ENCODE measurements around the gene AMN.

The AMN gene

GRCh38 chr14:102966681-102967505, 44.4 kb downstream of the AMN start:
- H3K9me3 ChIP-seq (ENCODE audit: control insufficient read depth, low read length): no peaks in the 10 kb centered on the region
- no peak overlapping the region for H3K4me3 ChIP-seq (ENCODE audit: insufficient read depth, low read depth, low read length)
- H3K27ac ChIP-seq (ENCODE audit: insufficient read depth, low read depth, low read length, poor library complexity, severe bottlenecking): no peak overlapping the region
- H3K27me3 ChIP-seq (ENCODE audit: control insufficient read depth, insufficient read depth, low read length, poor library complexity, severe bottlenecking): no peaks in the 10 kb centered on the region
- WGBS, 2 experiments: 91 to 94% methylated on average over 21 of the region's 21 CpGs
- H3K4me1 ChIP-seq (ENCODE audit: control insufficient read depth, insufficient read depth, low read length): no peaks in the 10 kb centered on the region
- H3K36me3 ChIP-seq (ENCODE audit: control insufficient read depth, insufficient read depth, low read length): peaks cover 55% of the 10 kb centered on the region

- H3K9me3 ChIP-seq (ENCODE audit: control insufficient read depth, low read length): no peaks in the 10 kb centered on the region
- H3K36me3 ChIP-seq (ENCODE audit: control insufficient read depth, insufficient read depth, low read length): peaks cover 56% of the 10 kb centered on the region
- H3K4me1 ChIP-seq (ENCODE audit: control insufficient read depth, insufficient read depth, low read length): no peaks in the 10 kb centered on the region
- H3K27ac ChIP-seq (ENCODE audit: insufficient read depth, low read depth, low read length, poor library complexity, severe bottlenecking): no peak overlapping the region
- 96 to 97% methylated on average over 14 of the region's 14 CpGs for WGBS, 2 experiments
- H3K4me3 ChIP-seq (ENCODE audit: insufficient read depth, low read depth, low read length): no peak overlapping the region
- no peaks in the 10 kb centered on the region for H3K27me3 ChIP-seq (ENCODE audit: control insufficient read depth, insufficient read depth, low read length, poor library complexity, severe bottlenecking)
Measured at GRCh38 chr14:102967506-102967795, 45.0 kb downstream of the AMN start.

GRCh38 chr14:102968306-102968705, 45.8 kb downstream of the AMN start:
- H3K27me3 ChIP-seq (ENCODE audit: control insufficient read depth, insufficient read depth, low read length, poor library complexity, severe bottlenecking): no peaks in the 10 kb centered on the region
- H3K36me3 ChIP-seq (ENCODE audit: control insufficient read depth, insufficient read depth, low read length): peaks cover 51% of the 10 kb centered on the region
- WGBS, 2 experiments: 96% methylated on average over 13 of the region's 13 CpGs
- no peaks in the 10 kb centered on the region for H3K9me3 ChIP-seq (ENCODE audit: control insufficient read depth, low read length)
- H3K4me1 ChIP-seq (ENCODE audit: control insufficient read depth, insufficient read depth, low read length): no peaks in the 10 kb centered on the region
- no peak overlapping the region for H3K4me3 ChIP-seq (ENCODE audit: insufficient read depth, low read depth, low read length)
- no peak overlapping the region for H3K27ac ChIP-seq (ENCODE audit: insufficient read depth, low read depth, low read length, poor library complexity, severe bottlenecking)

- no peak overlapping the region for H3K4me3 ChIP-seq (ENCODE audit: insufficient read depth, low read depth, low read length)
- 96 to 97% methylated on average over 26 of the region's 26 CpGs for WGBS, 2 experiments
- H3K4me1 ChIP-seq (ENCODE audit: control insufficient read depth, insufficient read depth, low read length): no peaks in the 10 kb centered on the region
- no peaks in the 10 kb centered on the region for H3K27me3 ChIP-seq (ENCODE audit: control insufficient read depth, insufficient read depth, low read length, poor library complexity, severe bottlenecking)
- peaks cover 52% of the 10 kb centered on the region for H3K36me3 ChIP-seq (ENCODE audit: control insufficient read depth, insufficient read depth, low read length)
- H3K27ac ChIP-seq (ENCODE audit: insufficient read depth, low read depth, low read length, poor library complexity, severe bottlenecking): no peak overlapping the region
- H3K9me3 ChIP-seq (ENCODE audit: control insufficient read depth, low read length): no peaks in the 10 kb centered on the region
Measured at GRCh38 chr14:102969060-102969791, 46.8 kb downstream of the AMN start.

GRCh38 chr14:102969901-102970300, 47.4 kb downstream of the AMN start:
- Histone ChIP-seq H3K4me1 (ENCODE audit: control insufficient read depth, insufficient read depth, low read length) (no peaks in the 10 kb centered on the region), H3K9me3 (ENCODE audit: control insufficient read depth, low read length) (no peaks in the 10 kb centered on the region), H3K4me3 (ENCODE audit: insufficient read depth, low read depth, low read length) (no peak overlapping the region), H3K27me3 (ENCODE audit: control insufficient read depth, insufficient read depth, low read length, poor library complexity, severe bottlenecking) (no peaks in the 10 kb centered on the region), H3K36me3 (ENCODE audit: control insufficient read depth, insufficient read depth, low read length) (peaks cover 51% of the 10 kb centered on the region), H3K27ac (ENCODE audit: insufficient read depth, low read depth, low read length, poor library complexity, severe bottlenecking) (no peak overlapping the region)
- 96 to 97% methylated on average over 11 of the region's 11 CpGs for WGBS, 2 experiments

GRCh38 chr14:102970496-102970895, 48.0 kb downstream of the AMN start:
- 96 to 97% methylated on average over 10 of the region's 10 CpGs for WGBS, 2 experiments
- Histone ChIP-seq H3K4me3 (ENCODE audit: insufficient read depth, low read depth, low read length) (no peak overlapping the region), H3K27ac (ENCODE audit: insufficient read depth, low read depth, low read length, poor library complexity, severe bottlenecking) (no peak overlapping the region), H3K9me3 (ENCODE audit: control insufficient read depth, low read length) (no peaks in the 10 kb centered on the region), H3K27me3 (ENCODE audit: control insufficient read depth, insufficient read depth, low read length, poor library complexity, severe bottlenecking) (no peaks in the 10 kb centered on the region), H3K36me3 (ENCODE audit: control insufficient read depth, insufficient read depth, low read length) (peaks cover 50% of the 10 kb centered on the region), H3K4me1 (ENCODE audit: control insufficient read depth, insufficient read depth, low read length) (no peaks in the 10 kb centered on the region)

- Histone ChIP-seq H3K4me3 (ENCODE audit: insufficient read depth, low read depth, low read length) (no peak overlapping the region), H3K27me3 (ENCODE audit: control insufficient read depth, insufficient read depth, low read length, poor library complexity, severe bottlenecking) (no peaks in the 10 kb centered on the region), H3K27ac (ENCODE audit: insufficient read depth, low read depth, low read length, poor library complexity, severe bottlenecking) (no peak overlapping the region), H3K9me3 (ENCODE audit: control insufficient read depth, low read length) (no peaks in the 10 kb centered on the region), H3K36me3 (ENCODE audit: control insufficient read depth, insufficient read depth, low read length) (peaks cover 43% of the 10 kb centered on the region), H3K4me1 (ENCODE audit: control insufficient read depth, insufficient read depth, low read length) (no peaks in the 10 kb centered on the region)
- 93 to 94% methylated on average over 9 of the region's 9 CpGs for WGBS, 2 experiments
Measured at GRCh38 chr14:102971314-102971713, 48.9 kb downstream of the AMN start.

- H3K36me3 ChIP-seq (ENCODE audit: control insufficient read depth, insufficient read depth, low read length): peaks cover 38% of the 10 kb centered on the region
- no peak overlapping the region for H3K27ac ChIP-seq (ENCODE audit: insufficient read depth, low read depth, low read length, poor library complexity, severe bottlenecking)
- H3K4me3 ChIP-seq (ENCODE audit: insufficient read depth, low read depth, low read length): no peak overlapping the region
- no peaks in the 10 kb centered on the region for H3K4me1 ChIP-seq (ENCODE audit: control insufficient read depth, insufficient read depth, low read length)
- WGBS, 2 experiments: 96 to 97% methylated on average over 25 of the region's 25 CpGs
- H3K9me3 ChIP-seq (ENCODE audit: control insufficient read depth, low read length): no peaks in the 10 kb centered on the region
- no peaks in the 10 kb centered on the region for H3K27me3 ChIP-seq (ENCODE audit: control insufficient read depth, insufficient read depth, low read length, poor library complexity, severe bottlenecking)
Measured at GRCh38 chr14:102971836-102972606, 49.6 kb downstream of the AMN start.

GRCh38 chr14:102973706-102974285, 51.3 kb downstream of the AMN start:
- H3K4me1 ChIP-seq (ENCODE audit: control insufficient read depth, insufficient read depth, low read length): no peaks in the 10 kb centered on the region
- H3K4me3 ChIP-seq (ENCODE audit: insufficient read depth, low read depth, low read length): no peak overlapping the region
- WGBS, 2 experiments: 88 to 97% methylated on average over 20 to 22 of the region's 22 CpGs
- H3K27ac ChIP-seq (ENCODE audit: insufficient read depth, low read depth, low read length, poor library complexity, severe bottlenecking): no peak overlapping the region
- H3K27me3 ChIP-seq (ENCODE audit: control insufficient read depth, insufficient read depth, low read length, poor library complexity, severe bottlenecking): no peaks in the 10 kb centered on the region
- no peaks in the 10 kb centered on the region for H3K9me3 ChIP-seq (ENCODE audit: control insufficient read depth, low read length)
- peaks cover 39% of the 10 kb centered on the region for H3K36me3 ChIP-seq (ENCODE audit: control insufficient read depth, insufficient read depth, low read length)

- H3K4me3 ChIP-seq (ENCODE audit: insufficient read depth, low read depth, low read length): no peak overlapping the region
- no peaks in the 10 kb centered on the region for H3K27me3 ChIP-seq (ENCODE audit: control insufficient read depth, insufficient read depth, low read length, poor library complexity, severe bottlenecking)
- no peaks in the 10 kb centered on the region for H3K4me1 ChIP-seq (ENCODE audit: control insufficient read depth, insufficient read depth, low read length)
- WGBS, 2 experiments: 94% methylated on average over 17 of the region's 17 CpGs
- H3K27ac ChIP-seq (ENCODE audit: insufficient read depth, low read depth, low read length, poor library complexity, severe bottlenecking): no peak overlapping the region
- no peaks in the 10 kb centered on the region for H3K9me3 ChIP-seq (ENCODE audit: control insufficient read depth, low read length)
- peaks cover 27% of the 10 kb centered on the region for H3K36me3 ChIP-seq (ENCODE audit: control insufficient read depth, insufficient read depth, low read length)
Measured at GRCh38 chr14:102975662-102976061, 53.2 kb downstream of the AMN start.
